IMR-90 (cell line): Measurements from ENCODE around the gene CHRNA7. TPM values are rescaled to one million over a fixed set of nuclear protein-coding genes. Genes with fewer than 3 reads are reported as not detected.

Experiments used
- ATAC-seq: fragments of 200-7000 bp; cut with Tn5 transposase; 2 replicates; pipeline ENCODE4 v1.9.1; 2020; ENCODE audit warnings: low read depth, mild to moderate bottlenecking, moderate library complexity
- BruUV-seq: library from RNA; stranded (reverse); fragments of 400-500 nt; replicated peaks from 2 replicates; lab custom pipeline; 2021; lab: Mats Ljungman, UMichigan
- CTCF ChIA-PET: fragments of 300-600 bp; formaldehyde crosslinking; extraction: SDS; loops from one replicate; lab custom pipeline; 2021; ENCODE audit warnings: antibody characterized with exemption; lab: Yijun Ruan, JAX
- POLR2A ChIA-PET: fragments of 300-600 bp; sonication (Branson Sonifier 250); formaldehyde crosslinking; loops from one replicate; lab custom pipeline; 2022; ENCODE audit warnings: antibody characterized with exemption; ENCODE audit not compliant: unreplicated experiment; lab: Charles Lee
- DNase-seq: peaks from one replicate; pipeline ENCODE4 v3.0.0; 2013
- H2AFZ ChIP-seq: replicated peaks from 2 replicates; pipeline ENCODE3; 2013; ENCODE audit warnings: low read length, mild to moderate bottlenecking; ENCODE audit not compliant: poor library complexity
- H2AK5ac ChIP-seq: 2 replicates; pipeline ENCODE4 v1.6.1; 2013; ENCODE audit warnings: low read depth, low read length, inconsistent platforms
- H2AK9ac ChIP-seq: replicated peaks from 2 replicates; pipeline ENCODE3; 2013; ENCODE audit warnings: mild to moderate bottlenecking, low read depth, low read length, moderate library complexity; ENCODE audit not compliant: poor library complexity
- H2BK120ac ChIP-seq: 2 replicates; pipeline ENCODE4 v1.6.1; 2013; ENCODE audit warnings: low read depth, low read length, inconsistent platforms
- H2BK15ac ChIP-seq: 3 replicates; pipeline ENCODE4 v1.6.1; 2013; ENCODE audit warnings: low read depth, low read length, inconsistent platforms
- H2BK20ac ChIP-seq: 2 replicates; pipeline ENCODE4 v1.6.1; 2013; ENCODE audit warnings: low read depth, mild to moderate bottlenecking, inconsistent platforms, low read length, moderate library complexity
- H2BK5ac ChIP-seq: 2 replicates; pipeline ENCODE4 v1.6.1; 2013; ENCODE audit warnings: mild to moderate bottlenecking, low read depth, low read length, inconsistent platforms; ENCODE audit not compliant: poor library complexity, severe bottlenecking
- H3K14ac ChIP-seq: replicated peaks from 2 replicates; pipeline ENCODE4 v1.6.1; 2013; ENCODE audit warnings: low read depth, low read length, inconsistent platforms
- H3K18ac ChIP-seq: 2 replicates; pipeline ENCODE4 v1.6.1; 2013; ENCODE audit warnings: low read depth, low read length, control low read depth
- H3K23ac ChIP-seq: 2 replicates; pipeline ENCODE4 v1.6.1; 2013; ENCODE audit warnings: low read depth, low read length, inconsistent platforms
- H3K27ac ChIP-seq: 2 replicates; pipeline ENCODE4 v1.5.1; 2013; ENCODE audit warnings: mild to moderate bottlenecking, control low read depth, low read length; ENCODE audit not compliant: insufficient read depth
- H3K27me3 ChIP-seq: 2 replicates; pipeline ENCODE4 v1.6.1; 2013; ENCODE audit warnings: low read length; ENCODE audit not compliant: control insufficient read depth, insufficient read depth
- H3K36me3 ChIP-seq: 2 replicates; pipeline ENCODE4 v1.6.1; 2013; ENCODE audit warnings: low read length, mixed read lengths; ENCODE audit not compliant: control insufficient read depth, insufficient read depth
- H3K4ac ChIP-seq: 2 replicates; pipeline ENCODE4 v1.6.1; 2013; ENCODE audit warnings: low read depth, low read length, inconsistent platforms
- H3K4me1 ChIP-seq: 2 replicates; pipeline ENCODE4 v1.6.1; 2013; ENCODE audit warnings: low read length, mixed read lengths; ENCODE audit not compliant: control insufficient read depth, insufficient read depth
- H3K4me2 ChIP-seq: 2 replicates; pipeline ENCODE4 v1.6.1; 2013; ENCODE audit warnings: low read depth, mild to moderate bottlenecking, control low read depth, low read length, moderate library complexity
- H3K4me3 ChIP-seq: 2 replicates; pipeline ENCODE4 v1.5.1; 2013; ENCODE audit warnings: low read depth, mild to moderate bottlenecking, control low read depth, low read length, moderate library complexity; ENCODE audit not compliant: insufficient read depth
- H3K56ac ChIP-seq: 2 replicates; pipeline ENCODE4 v1.6.1; 2013; ENCODE audit warnings: low read length, inconsistent platforms; ENCODE audit not compliant: insufficient read depth; ENCODE audit errors: extremely low read depth
- H3K79me1 ChIP-seq, 2 experiments: 2 replicates each; pipeline ENCODE4 v1.6.1; 2013; ENCODE audit warnings: low read length in 2 of 2, inconsistent platforms in 1 of 2, low read depth in 1 of 2
- H3K9ac ChIP-seq: 2 replicates; pipeline ENCODE4 v1.6.1; 2013; ENCODE audit warnings: low read depth, low read length, control low read depth
- H3K9me1 ChIP-seq: 2 replicates; pipeline ENCODE4 v1.6.1; 2013; ENCODE audit warnings: low read length, inconsistent platforms; ENCODE audit not compliant: insufficient read depth
- H3K9me3 ChIP-seq: 2 replicates; pipeline ENCODE4 v1.6.1; 2013; ENCODE audit warnings: low read length; ENCODE audit not compliant: control insufficient read depth, insufficient read depth
- H4K20me1 ChIP-seq: 2 replicates; pipeline ENCODE4 v1.6.1; 2013; ENCODE audit warnings: low read length, inconsistent platforms; ENCODE audit not compliant: insufficient read depth
- H4K5ac ChIP-seq: 2 replicates; pipeline ENCODE4 v1.6.1; 2013; ENCODE audit warnings: mild to moderate bottlenecking, low read depth, low read length, control low read depth
- H4K8ac ChIP-seq, 2 experiments: 2 replicates each; pipeline ENCODE4 v1.6.1; 2013; ENCODE audit warnings: low read depth in 2 of 2, low read length in 2 of 2, control low read depth in 1 of 2, inconsistent platforms in 1 of 2
- H4K91ac ChIP-seq: 2 replicates; pipeline ENCODE4 v1.6.1; 2013; ENCODE audit warnings: low read depth, low read length, inconsistent platforms; ENCODE audit not compliant: insufficient read depth
- BHLHE40 ChIP-seq: fragments of 150-350 bp; IDR thresholded peaks from 2 replicates; pipeline ENCODE4 v1.6.1; 2016; ENCODE audit warnings: mild to moderate bottlenecking, low read depth, low read length
- CEBPB ChIP-seq: IDR thresholded peaks from 2 replicates; pipeline ENCODE4 v1.6.1; 2012; ENCODE audit warnings: low read depth, low read length, improper control_type of control experiment
- CHD1 ChIP-seq: IDR thresholded peaks from 2 replicates; pipeline ENCODE4 v1.6.1; 2012; ENCODE audit warnings: low read depth, low read length, improper control_type of control experiment
- FOS ChIP-seq: fragments of 150-350 bp; IDR thresholded peaks from 2 replicates; pipeline ENCODE4 v1.6.1; 2016; ENCODE audit warnings: low read depth, low read length
- MAFK ChIP-seq: IDR thresholded peaks from 2 replicates; pipeline ENCODE4 v1.6.1; 2012; ENCODE audit warnings: low read depth, low read length, improper control_type of control experiment
- MAZ ChIP-seq: IDR thresholded peaks from 2 replicates; pipeline ENCODE4 v1.6.1; 2012; ENCODE audit warnings: low read depth, mild to moderate bottlenecking, low read length, improper control_type of control experiment, moderate library complexity, borderline replicate concordance
- MXI1 ChIP-seq: IDR thresholded peaks from 2 replicates; pipeline ENCODE4 v1.6.1; 2012; ENCODE audit warnings: low read depth, mild to moderate bottlenecking, low read length, moderate library complexity, borderline replicate concordance
- NFE2L2 ChIP-seq: fragments of 150-350 bp; IDR thresholded peaks from 2 replicates; pipeline ENCODE4 v1.6.1; 2016; ENCODE audit warnings: low read depth, mild to moderate bottlenecking, low read length
- POLR2A ChIP-seq: IDR thresholded peaks from 2 replicates; pipeline ENCODE4 v1.6.1; 2012; ENCODE audit warnings: mild to moderate bottlenecking, low read depth, low read length
- RAD21 ChIP-seq: IDR thresholded peaks from 2 replicates; pipeline ENCODE4 v1.6.1; 2012; ENCODE audit warnings: low read length, improper control_type of control experiment
- RCOR1 ChIP-seq: IDR thresholded peaks from 2 replicates; pipeline ENCODE4 v1.6.1; 2012; ENCODE audit warnings: mild to moderate bottlenecking, low read length, improper control_type of control experiment; ENCODE audit not compliant: insufficient replicate concordance
- RFX5 ChIP-seq: IDR thresholded peaks from 2 replicates; pipeline ENCODE4 v1.8.0; 2012; ENCODE audit warnings: low read depth, mild to moderate bottlenecking, low read length, moderate library complexity
- SMC3 ChIP-seq: fragments of 150-350 bp; IDR thresholded peaks from 2 replicates; pipeline ENCODE4 v1.6.1; 2016; ENCODE audit warnings: low read depth, mild to moderate bottlenecking, antibody characterized with exemption, low read length, moderate library complexity
- WGBS, 2 experiments: methylation state at CpG; one replicate each; pipeline versions ENCODE4 v1.1.5 to v1.1.7; 2013; ENCODE audit warnings: missing lambda C conversion rate in 2 of 2; ENCODE audit not compliant: insufficient read length in 1 of 2; ENCODE audit errors: extremely low coverage in 2 of 2; 5-methylcytosine and 5-hydroxymethylcytosine counted together
- dilution Hi-C: fragments of 300-500 bp; cut with HindIII; formaldehyde crosslinking; loops from one replicate; pipeline ENCODE4 v1.14.3; 2018; ENCODE audit warnings: low sequenced_read_pairs; ENCODE audit not compliant: unreplicated experiment
- in situ Hi-C: fragments of 300-500 bp; cut with MboI; formaldehyde crosslinking; loops from 3 replicates; pipeline ENCODE4 v1.14.3; 2019; ENCODE audit warnings: low sequenced_read_pairs, inconsistent platforms, mixed read lengths
- intact Hi-C: fragments of 100-400 bp; cut with micrococcal nuclease; formaldehyde crosslinking; loops from 2 replicates; pipeline ENCODE4 v1.10.0; 2022
- polyA plus RNA-seq, 3 experiments: library from polyadenylated mRNA; depleted of rRNA; stranded (reverse); fragments of >200 nt; gene quantifications; 2 replicates each; pipeline ENCODE4 v1.2.3, GENCODE V29; 2012; ENCODE audit warnings: low replicate concordance in 1 of 3
- total RNA-seq: library from RNA; depleted of rRNA; stranded (reverse); fragments of >200 nt; gene quantifications from 2 replicates; pipeline ENCODE4 v1.2.3, GENCODE V29; 2012
- TF ChIP-seq, protein P1 (sequence below): fragments of 150-350 bp; IDR thresholded peaks from 2 replicates; pipeline ENCODE4 v1.6.1; 2017; ENCODE audit warnings: mild to moderate bottlenecking, antibody characterized with exemption, low read length, low read depth
- TF ChIP-seq, protein P2 (sequence below): fragments of 150-350 bp; IDR thresholded peaks from 2 replicates; pipeline ENCODE4 v1.6.1; 2016; ENCODE audit warnings: low read depth, mild to moderate bottlenecking, low read length, moderate library complexity, borderline replicate concordance
- TF ChIP-seq, protein P3 (sequence below): conservative IDR thresholded peaks from 2 replicates; pipeline ENCODE4 v1.5.1; 2012; ENCODE audit warnings: mild to moderate bottlenecking, low read depth, low read length, improper control_type of control experiment

Gene CHRNA7
- total and polyA plus RNA-seq, 2 of the 4 experiments (the other 2 are of a cell fraction): 0.10 TPM; not detected in 1

DNA sequence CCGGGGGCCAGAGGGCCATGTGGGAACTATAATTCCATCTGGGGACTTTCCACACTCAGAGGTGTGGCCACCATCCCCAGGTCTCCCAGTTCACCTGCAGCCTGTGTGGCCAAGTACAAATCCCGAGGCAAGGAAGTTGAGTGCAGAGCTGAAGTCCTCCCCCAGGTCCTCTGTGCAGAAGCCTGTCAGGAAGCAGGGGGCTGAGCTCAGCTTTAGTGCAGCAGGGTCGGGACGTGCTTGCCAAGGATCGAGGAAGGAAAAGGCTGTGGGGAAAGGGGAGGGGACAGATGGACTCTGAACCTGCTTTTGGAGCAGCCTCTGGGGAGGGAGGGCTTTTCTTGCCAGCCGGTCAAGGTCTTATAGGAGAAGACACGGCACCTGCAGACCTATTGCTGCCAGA is 67.7 kb downstream of the CHRNA7 start:
- H3K27ac ChIP-seq: no peak overlapping the region

More for the DNA sequence above, 67.7 kb downstream of the CHRNA7 start:
- no peak for TF ChIP-seq CHD1
- no peak for TF ChIP-seq FOS
- TF ChIP-seq MAZ: no peak
- TF ChIP-seq, protein P1, sequence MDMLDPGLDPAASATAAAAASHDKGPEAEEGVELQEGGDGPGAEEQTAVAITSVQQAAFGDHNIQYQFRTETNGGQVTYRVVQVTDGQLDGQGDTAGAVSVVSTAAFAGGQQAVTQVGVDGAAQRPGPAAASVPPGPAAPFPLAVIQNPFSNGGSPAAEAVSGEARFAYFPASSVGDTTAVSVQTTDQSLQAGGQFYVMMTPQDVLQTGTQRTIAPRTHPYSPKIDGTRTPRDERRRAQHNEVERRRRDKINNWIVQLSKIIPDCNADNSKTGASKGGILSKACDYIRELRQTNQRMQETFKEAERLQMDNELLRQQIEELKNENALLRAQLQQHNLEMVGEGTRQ: no peak
- TF ChIP-seq CEBPB: no peak
- no peak for TF ChIP-seq MXI1
- no peak for TF ChIP-seq RAD21
- TF ChIP-seq MAFK: no peak
- no peak for TF ChIP-seq POLR2A
- no peak for TF ChIP-seq NFE2L2
- TF ChIP-seq SMC3: no peak
- TF ChIP-seq RCOR1: no peak
- TF ChIP-seq, protein P2, sequence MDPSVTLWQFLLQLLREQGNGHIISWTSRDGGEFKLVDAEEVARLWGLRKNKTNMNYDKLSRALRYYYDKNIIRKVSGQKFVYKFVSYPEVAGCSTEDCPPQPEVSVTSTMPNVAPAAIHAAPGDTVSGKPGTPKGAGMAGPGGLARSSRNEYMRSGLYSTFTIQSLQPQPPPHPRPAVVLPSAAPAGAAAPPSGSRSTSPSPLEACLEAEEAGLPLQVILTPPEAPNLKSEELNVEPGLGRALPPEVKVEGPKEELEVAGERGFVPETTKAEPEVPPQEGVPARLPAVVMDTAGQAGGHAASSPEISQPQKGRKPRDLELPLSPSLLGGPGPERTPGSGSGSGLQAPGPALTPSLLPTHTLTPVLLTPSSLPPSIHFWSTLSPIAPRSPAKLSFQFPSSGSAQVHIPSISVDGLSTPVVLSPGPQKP: no peak
- TF ChIP-seq, protein P3, sequence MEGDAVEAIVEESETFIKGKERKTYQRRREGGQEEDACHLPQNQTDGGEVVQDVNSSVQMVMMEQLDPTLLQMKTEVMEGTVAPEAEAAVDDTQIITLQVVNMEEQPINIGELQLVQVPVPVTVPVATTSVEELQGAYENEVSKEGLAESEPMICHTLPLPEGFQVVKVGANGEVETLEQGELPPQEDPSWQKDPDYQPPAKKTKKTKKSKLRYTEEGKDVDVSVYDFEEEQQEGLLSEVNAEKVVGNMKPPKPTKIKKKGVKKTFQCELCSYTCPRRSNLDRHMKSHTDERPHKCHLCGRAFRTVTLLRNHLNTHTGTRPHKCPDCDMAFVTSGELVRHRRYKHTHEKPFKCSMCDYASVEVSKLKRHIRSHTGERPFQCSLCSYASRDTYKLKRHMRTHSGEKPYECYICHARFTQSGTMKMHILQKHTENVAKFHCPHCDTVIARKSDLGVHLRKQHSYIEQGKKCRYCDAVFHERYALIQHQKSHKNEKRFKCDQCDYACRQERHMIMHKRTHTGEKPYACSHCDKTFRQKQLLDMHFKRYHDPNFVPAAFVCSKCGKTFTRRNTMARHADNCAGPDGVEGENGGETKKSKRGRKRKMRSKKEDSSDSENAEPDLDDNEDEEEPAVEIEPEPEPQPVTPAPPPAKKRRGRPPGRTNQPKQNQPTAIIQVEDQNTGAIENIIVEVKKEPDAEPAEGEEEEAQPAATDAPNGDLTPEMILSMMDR: no peak
- TF ChIP-seq BHLHE40: no peak
- no peak for TF ChIP-seq RFX5
- Histone ChIP-seq H3K79me1 (no peaks in the 10 kb centered on the region), H3K56ac (no peak overlapping the region), H2BK20ac (no peak overlapping the region), H4K5ac (no peak overlapping the region), H3K4me2 (no peak overlapping the region), H3K9me3 (no peaks in the 10 kb centered on the region), H4K20me1 (no peaks in the 10 kb centered on the region), H4K91ac (no peak overlapping the region), H3K9me1 (no peaks in the 10 kb centered on the region), H4K8ac (no peak overlapping the region), H3K9ac (no peak overlapping the region), H3K27me3 (no peaks in the 10 kb centered on the region), H2AK5ac (no peak overlapping the region), H3K18ac (no peak overlapping the region), H2BK120ac (no peak overlapping the region), H3K14ac (no peak overlapping the region), H3K36me3 (no peaks in the 10 kb centered on the region), H3K4ac (no peak overlapping the region), H2BK5ac (no peak overlapping the region), H2BK15ac (no peak overlapping the region), H2AK9ac (no peak overlapping the region), H3K4me3 (no peak overlapping the region), H3K23ac (no peak overlapping the region), H3K4me1 (no peaks in the 10 kb centered on the region), H2AFZ (no peak overlapping the region)
- BruUV-seq: no TSS peak
- intact Hi-C loops: no loop called here
- 60% methylated on average over 1 of the region's 7 CpGs; no CpG with 5 or more reads in 1 of the 2 experiments for WGBS, 2 experiments
- dilution Hi-C loops: no loop called here
- in situ Hi-C loops: no loop called here
- ATAC-seq (no peak), DNase-seq (no peak)
- POLR2A ChIA-PET: no interaction called here
- CTCF ChIA-PET: no interaction called here
